WTC11 (cell line): ENCODE data around the gene SLN.

ENCODE experiments used
- ATF2 ChIP-seq: sonication (generic); formaldehyde crosslinking; IDR thresholded peaks from 2 replicates; pipeline ENCODE4 v1.8.1; 2022; ENCODE audit warnings: low read depth, missing genetic modification reagents, borderline replicate concordance
- CBFB ChIP-seq: sonication (generic); formaldehyde crosslinking; IDR thresholded peaks from 2 replicates; pipeline ENCODE4 v1.8.1; 2022; ENCODE audit warnings: mild to moderate bottlenecking, low read depth, missing genetic modification reagents
- CREB1 ChIP-seq: sonication (generic); formaldehyde crosslinking; IDR thresholded peaks from 2 replicates; pipeline ENCODE4 v1.8.0; 2023; ENCODE audit warnings: mild to moderate bottlenecking, missing genetic modification reagents
- CREM ChIP-seq: sonication (generic); formaldehyde crosslinking; IDR thresholded peaks from 2 replicates; pipeline ENCODE4 v1.8.1; 2022; ENCODE audit warnings: mild to moderate bottlenecking, missing genetic modification reagents, moderate library complexity
- CTCF ChIP-seq: fragments of 200-600 bp; IDR thresholded peaks from 2 replicates; pipeline ENCODE4 v1.8.0; 2022; ENCODE audit warnings: antibody characterized with exemption
- FOXJ3 ChIP-seq: sonication (generic); formaldehyde crosslinking; IDR thresholded peaks from 2 replicates; pipeline ENCODE4 v1.9.0; 2021; ENCODE audit warnings: missing genetic modification reagents, mild to moderate bottlenecking, borderline replicate concordance
- IRF2 ChIP-seq: sonication (generic); formaldehyde crosslinking; IDR thresholded peaks from 2 replicates; pipeline ENCODE4 v1.8.0; 2022; ENCODE audit warnings: low read depth, missing genetic modification reagents, borderline replicate concordance
- JUN ChIP-seq: sonication (generic); formaldehyde crosslinking; IDR thresholded peaks from 2 replicates; pipeline ENCODE4 v1.8.0; 2023; ENCODE audit warnings: mild to moderate bottlenecking, missing genetic modification reagents
- NFYB ChIP-seq: sonication (generic); formaldehyde crosslinking; conservative IDR thresholded peaks from 2 replicates; pipeline ENCODE4 v1.8.0; 2022; ENCODE audit warnings: low read depth, missing genetic modification reagents
- NR2C2 ChIP-seq: sonication (generic); formaldehyde crosslinking; IDR thresholded peaks from 2 replicates; pipeline ENCODE4 v1.8.0; 2022; ENCODE audit warnings: mild to moderate bottlenecking, missing genetic modification reagents
- SP1 ChIP-seq: sonication (generic); formaldehyde crosslinking; conservative IDR thresholded peaks from 2 replicates; pipeline ENCODE4 v1.8.1; 2022; ENCODE audit warnings: missing genetic modification reagents
- TEAD4 ChIP-seq: sonication (generic); formaldehyde crosslinking; IDR thresholded peaks from 2 replicates; pipeline ENCODE4 v1.8.0; 2022; ENCODE audit warnings: mild to moderate bottlenecking, missing genetic modification reagents
- ZBTB21 ChIP-seq: sonication (generic); formaldehyde crosslinking; IDR thresholded peaks from 2 replicates; pipeline ENCODE4 v1.8.1; 2023; ENCODE audit warnings: mild to moderate bottlenecking, missing genetic modification reagents, borderline replicate concordance

DNA sequence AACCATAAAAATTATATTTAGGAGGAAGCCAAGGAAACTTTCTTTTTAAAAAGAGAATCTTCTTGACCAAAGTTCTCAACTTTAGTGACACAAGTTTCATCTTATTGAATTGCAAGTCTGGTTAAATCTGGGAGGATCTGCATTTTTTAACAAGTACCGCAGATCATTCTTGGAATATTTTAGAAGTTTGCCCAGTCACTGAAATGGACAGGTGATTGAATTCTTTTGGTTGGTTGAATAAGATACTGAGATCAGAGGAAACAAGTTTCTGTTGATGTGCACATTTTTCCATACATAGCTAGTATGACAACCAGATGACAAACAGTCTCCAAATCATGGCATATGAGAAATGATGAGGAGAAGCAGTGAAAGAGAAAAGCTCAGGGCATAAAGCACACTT lies 50.2 kb downstream of the SLN start:
- no peak for TF ChIP-seq TEAD4 (CRISPR knock-in tag)
- TF ChIP-seq CTCF: no peak
- no peak for TF ChIP-seq CREM
- TF ChIP-seq IRF2: no peak
- TF ChIP-seq JUN (CRISPR knock-in tag): no peak
- no peak for TF ChIP-seq ATF2
- TF ChIP-seq CBFB (CRISPR knock-in tag): no peak
- no peak for TF ChIP-seq SP1
- no peak for TF ChIP-seq NR2C2 (CRISPR knock-in tag)
- no peak for TF ChIP-seq FOXJ3 (CRISPR knock-in tag)
- TF ChIP-seq ZBTB21 (CRISPR knock-in tag): no peak
- TF ChIP-seq CREB1 (CRISPR knock-in tag): no peak
- no peak for TF ChIP-seq NFYB (CRISPR knock-in tag)
